Stimulated activated naive CD4-positive, alpha-beta T cell (primary cell): ENCODE measurements around the gene BACH1.
"Not testable (repeated sequence)": the region's sequence is repeated elsewhere in the genome, so short reads cannot be mapped to it uniquely, and the experiment has no call there.

Experiments
- DNase-seq, 6 experiments: peaks; one replicate each; lab custom pipeline; 2025; lab: John Stamatoyannopoulos, UW

The BACH1 gene

GRCh38 chr21:29346771-29347170 is 48.0 kb downstream of the BACH1 start:
- no peak for DNase-seq

DNA sequence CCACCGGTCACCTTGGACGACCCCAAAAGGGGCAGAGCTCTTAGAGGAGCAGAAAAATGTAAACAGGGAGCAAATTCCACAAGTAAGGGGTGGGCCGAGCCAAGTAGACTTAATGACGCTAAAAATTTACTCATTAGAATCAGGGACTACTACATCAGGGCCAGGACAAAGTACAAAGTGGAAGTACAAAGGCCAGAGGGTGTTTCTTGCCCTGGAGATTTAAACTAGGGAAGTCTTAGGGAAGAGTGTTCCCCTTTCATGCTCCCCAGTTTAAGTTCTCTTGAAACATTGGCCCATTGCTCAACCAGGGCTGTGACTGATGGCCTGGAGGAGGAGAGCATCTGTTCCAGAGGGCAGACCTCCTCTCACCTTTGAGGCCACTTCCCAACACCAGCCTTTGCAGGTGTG is 48.6 kb downstream of the BACH1 start:
- DNase-seq: no peak

GRCh38 chr21:29349702-29350101 is 51.0 kb downstream of the BACH1 start:
- no peak for DNase-seq

- DNase-seq: no peak
Measured at GRCh38 chr21:29350246-29350779, 51.6 kb downstream of the BACH1 start.

GRCh38 chr21:29351691-29352090 is 53.0 kb downstream of the BACH1 start:
- DNase-seq: no peak

DNA sequence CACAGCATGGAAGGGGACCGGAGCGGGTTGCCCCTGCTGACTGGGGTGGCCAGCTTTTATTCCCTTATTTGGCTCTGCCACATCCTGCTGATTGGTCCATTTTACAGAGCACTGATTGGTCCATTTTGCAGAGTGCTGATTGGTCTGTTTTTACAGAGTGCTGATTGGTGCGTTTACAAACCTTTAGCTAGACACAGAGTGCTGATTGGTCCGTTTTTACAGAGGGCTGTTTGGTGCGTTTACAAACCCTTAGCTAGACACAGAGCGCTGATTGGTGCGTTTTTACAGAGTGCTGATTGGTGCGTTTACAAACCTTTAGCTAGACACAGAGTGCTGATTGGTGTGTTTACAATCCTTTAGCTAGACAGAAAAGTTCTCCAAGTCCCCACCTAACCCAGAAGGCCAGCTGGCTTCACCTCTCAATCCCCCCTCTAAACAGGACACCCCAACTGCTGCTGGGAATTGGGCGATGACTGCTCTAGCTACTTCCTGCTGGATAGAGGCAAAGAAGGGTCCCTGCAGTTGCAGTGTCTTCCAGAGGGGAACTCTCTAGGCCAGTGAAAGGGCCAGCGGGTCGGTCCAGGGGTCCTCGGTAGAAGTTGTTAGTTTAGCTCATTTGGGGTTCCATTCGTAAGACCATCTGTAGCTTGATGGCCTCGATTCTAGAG is 56.5 kb downstream of the BACH1 start:
- not testable (repeated sequence) for DNase-seq

DNA sequence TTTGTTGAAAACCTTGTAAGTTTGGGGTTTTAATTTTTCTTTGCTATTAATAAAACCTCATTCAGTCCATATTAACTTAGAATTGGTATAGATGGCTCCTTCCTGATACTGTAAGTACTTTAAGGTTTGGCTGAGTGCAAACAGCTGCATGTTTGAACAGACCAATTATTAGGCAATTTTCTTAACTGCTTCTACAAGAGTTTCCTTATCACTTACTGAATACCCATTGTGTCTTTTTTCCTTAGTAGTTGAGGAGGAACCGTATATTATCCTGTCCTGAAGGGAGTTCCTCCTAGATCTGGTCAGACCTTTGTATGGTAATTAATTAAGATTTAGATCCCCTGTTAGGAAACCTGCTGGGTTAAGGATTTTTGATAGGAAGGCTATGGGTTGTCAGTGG is 57.6 kb downstream of the BACH1 start:
- DNase-seq: not testable (repeated sequence)

- DNase-seq: not testable (repeated sequence)
Measured at GRCh38 chr21:29356810-29357209, 58.1 kb downstream of the BACH1 start.

- DNase-seq: no peak
Measured at GRCh38 chr21:29359718-29360117, 61.0 kb downstream of the BACH1 start.

- peak in 3 of 6 experiments; percentile 6 to 52 (median 7) for DNase-seq
Measured at GRCh38 chr21:29360799-29361765, 62.4 kb downstream of the BACH1 start.

- DNase-seq: no peak
Measured at GRCh38 chr21:29362758-29363157, 64.0 kb downstream of the BACH1 start.

GRCh38 chr21:29365661-29366265 is 67.0 kb downstream of the BACH1 start:
- DNase-seq: no peak

- no peak for DNase-seq
Measured at GRCh38 chr21:29366532-29366931, 67.8 kb downstream of the BACH1 start.

DNA sequence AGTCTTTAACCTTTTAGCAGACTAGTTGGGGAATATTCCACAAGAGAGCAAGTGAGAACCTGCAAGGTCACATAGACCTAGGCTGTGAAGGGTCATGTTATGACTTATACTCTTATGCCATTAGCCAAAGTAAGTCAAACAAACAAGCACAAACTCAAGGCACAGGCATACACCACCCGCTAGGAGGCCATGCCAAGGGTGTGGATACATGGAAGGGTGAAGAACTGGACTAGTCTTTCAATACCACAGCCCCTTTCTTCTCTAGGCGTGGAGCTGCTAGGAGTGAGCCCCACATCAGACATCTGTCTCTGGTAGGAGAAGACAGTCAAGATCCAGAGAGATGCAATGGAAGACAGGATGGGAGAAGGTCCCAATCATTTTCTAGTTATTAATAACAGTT is 68.6 kb downstream of the BACH1 start:
- DNase-seq: no peak

- DNase-seq: no peak
Measured at GRCh38 chr21:29368906-29369305, 70.2 kb downstream of the BACH1 start.

DNA sequence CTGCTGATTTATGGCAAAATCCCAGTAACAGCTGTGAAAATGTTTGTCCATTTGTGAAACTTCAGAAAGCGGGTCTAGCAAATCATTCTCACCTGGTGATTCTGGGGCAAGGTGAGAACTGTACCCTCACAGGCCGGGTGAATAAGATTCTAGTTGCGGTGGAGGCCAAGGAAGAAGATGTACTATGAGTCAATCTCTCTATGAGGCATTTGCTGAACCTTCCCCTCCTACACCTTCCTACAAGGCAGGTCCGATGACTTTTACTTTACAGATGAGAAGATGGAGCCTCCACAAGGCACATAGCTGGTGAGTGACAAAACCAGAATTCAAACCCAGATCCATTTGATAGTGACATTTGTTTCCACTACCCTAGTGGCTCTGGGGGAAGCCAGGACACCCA is 72.7 kb downstream of the BACH1 start:
- no peak for DNase-seq

GRCh38 chr21:29372063-29372802 is 73.5 kb downstream of the BACH1 start:
- peak in 5 of 6 experiments; percentile 25 to 75 (median 46) for DNase-seq

DNA sequence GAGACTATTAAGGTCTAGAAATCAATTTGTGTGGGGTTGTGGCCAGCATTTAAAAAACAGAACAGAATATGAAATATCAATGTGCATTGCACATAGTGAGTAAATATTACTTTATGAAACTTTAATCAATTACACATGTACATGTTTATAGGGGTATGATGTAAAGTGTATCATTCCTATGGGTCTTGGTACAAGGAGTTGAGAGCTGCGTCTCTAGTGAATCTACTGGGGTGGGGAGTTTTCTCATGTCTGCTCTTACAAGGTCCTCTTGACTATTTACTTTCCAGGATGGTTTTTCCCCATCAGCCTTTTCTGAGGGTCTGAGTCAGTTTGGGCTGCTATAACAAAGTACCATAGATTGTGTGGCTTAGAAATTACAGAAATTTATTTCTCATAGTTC is 75.8 kb downstream of the BACH1 start:
- DNase-seq: no peak

DNA sequence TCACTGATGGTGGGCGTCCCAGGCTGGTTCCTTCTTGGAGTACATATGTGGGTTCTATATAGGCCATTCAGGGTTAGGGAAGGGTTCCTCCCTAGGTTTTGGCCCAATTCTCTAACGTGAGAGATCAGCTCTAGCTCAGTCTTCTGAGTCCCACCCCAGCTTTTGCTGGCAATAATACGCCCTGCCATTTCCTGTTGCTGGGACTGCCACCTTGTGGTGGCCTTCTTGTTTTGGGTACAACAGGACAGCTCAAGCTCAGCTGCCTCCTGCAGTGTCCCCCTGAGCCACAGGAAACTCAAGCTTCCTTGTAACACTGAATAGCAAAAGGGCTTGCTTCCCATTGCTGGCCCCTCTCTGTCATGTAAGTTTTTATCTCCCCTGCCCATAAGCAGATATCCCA is 77.8 kb downstream of the BACH1 start:
- peak in 5 of 6 experiments; percentile 1 to 29 (median 17) for DNase-seq

- no peak for DNase-seq
Measured at GRCh38 chr21:29377266-29377665, 78.5 kb downstream of the BACH1 start.

DNA sequence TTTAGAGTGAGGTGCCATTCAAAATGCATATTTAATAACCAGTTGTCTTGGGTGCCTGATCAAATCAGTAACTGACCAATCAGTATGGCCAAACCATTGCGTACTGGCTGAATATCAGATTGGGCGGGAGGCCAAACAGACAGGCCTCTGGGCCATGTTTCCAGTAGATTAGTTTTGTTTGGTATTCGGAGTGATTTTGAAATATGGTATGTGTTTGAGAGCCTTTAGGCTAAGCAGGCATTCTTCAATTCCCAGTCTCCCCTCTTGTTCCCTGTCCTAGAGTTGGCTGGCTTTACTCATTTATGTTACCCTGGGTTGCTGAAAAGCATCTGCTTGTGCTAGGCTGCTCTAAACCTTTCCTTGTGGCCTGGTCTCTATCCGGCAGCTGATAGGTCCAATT is 80.1 kb downstream of the BACH1 start:
- no peak for DNase-seq
